PFSK-1 (cell line): ENCODE measurements around the gene TPH1.

Experiments
- FOXP2 ChIP-seq: optimal IDR thresholded peaks from 2 replicates; pipeline ENCODE3; 2011; ENCODE audit warnings: borderline replicate concordance, control low read depth, inconsistent platforms; ENCODE audit not compliant: insufficient read depth; ENCODE audit errors: extremely low read length, extremely low read depth
- POLR2AphosphoS5 ChIP-seq: IDR thresholded peaks from 2 replicates; pipeline ENCODE4 v1.6.1; 2012; ENCODE audit warnings: low read depth, mild to moderate bottlenecking, control low read depth, low read length, moderate library complexity
- SIN3A ChIP-seq: IDR thresholded peaks from 2 replicates; pipeline ENCODE4 v1.6.1; 2012; ENCODE audit warnings: mild to moderate bottlenecking, low read length, moderate library complexity, borderline replicate concordance; ENCODE audit not compliant: insufficient read depth
- TAF1 ChIP-seq: IDR thresholded peaks from 2 replicates; pipeline ENCODE4 v1.6.1; 2012; ENCODE audit warnings: low read length, control low read depth, borderline replicate concordance; ENCODE audit not compliant: insufficient read depth
- TF ChIP-seq, protein P1 (sequence below), 2 experiments: IDR thresholded peaks; 2 replicates each; pipeline versions ENCODE4 v1.6.1 to v1.8.0; 2011 to 2012; ENCODE audit warnings: low read depth in 2 of 2, low read length in 2 of 2, control low read depth in 1 of 2, inconsistent platforms in 1 of 2, mild to moderate bottlenecking in 1 of 2, moderate library complexity in 1 of 2; ENCODE audit not compliant: insufficient read depth in 1 of 2

DNA sequence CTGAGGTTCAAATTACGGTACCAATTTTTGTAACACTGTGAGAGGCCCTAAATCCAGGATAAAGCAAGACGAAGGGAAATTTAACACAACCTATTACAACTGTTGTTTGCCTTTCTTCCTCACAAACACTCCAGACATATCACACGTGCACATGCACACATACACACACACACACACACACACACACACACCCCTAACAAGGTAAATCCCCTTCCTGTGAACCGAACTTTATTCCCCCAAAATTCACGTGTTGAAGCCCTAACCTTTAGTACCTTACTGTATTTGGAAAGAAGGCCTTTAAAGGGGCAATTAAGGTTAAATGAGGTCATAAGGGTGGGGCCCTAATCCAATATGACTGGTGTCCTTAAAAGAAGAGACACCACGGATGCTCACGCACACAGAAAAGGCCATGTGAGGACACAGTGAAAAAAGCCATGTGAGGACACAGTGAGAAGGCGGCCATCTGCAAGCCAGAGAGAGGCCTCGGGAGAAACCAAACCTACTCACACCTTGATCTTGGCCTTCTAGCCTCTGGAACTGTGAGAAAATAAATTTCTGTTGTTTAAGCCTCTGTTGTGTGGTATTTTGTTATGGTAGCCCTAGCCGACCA, 35.0 kb downstream of the TPH1 start:
- TF ChIP-seq FOXP2 (no peak), SIN3A (no peak), TAF1 (no peak), POLR2AphosphoS5 (no peak)
- TF ChIP-seq, protein P1, sequence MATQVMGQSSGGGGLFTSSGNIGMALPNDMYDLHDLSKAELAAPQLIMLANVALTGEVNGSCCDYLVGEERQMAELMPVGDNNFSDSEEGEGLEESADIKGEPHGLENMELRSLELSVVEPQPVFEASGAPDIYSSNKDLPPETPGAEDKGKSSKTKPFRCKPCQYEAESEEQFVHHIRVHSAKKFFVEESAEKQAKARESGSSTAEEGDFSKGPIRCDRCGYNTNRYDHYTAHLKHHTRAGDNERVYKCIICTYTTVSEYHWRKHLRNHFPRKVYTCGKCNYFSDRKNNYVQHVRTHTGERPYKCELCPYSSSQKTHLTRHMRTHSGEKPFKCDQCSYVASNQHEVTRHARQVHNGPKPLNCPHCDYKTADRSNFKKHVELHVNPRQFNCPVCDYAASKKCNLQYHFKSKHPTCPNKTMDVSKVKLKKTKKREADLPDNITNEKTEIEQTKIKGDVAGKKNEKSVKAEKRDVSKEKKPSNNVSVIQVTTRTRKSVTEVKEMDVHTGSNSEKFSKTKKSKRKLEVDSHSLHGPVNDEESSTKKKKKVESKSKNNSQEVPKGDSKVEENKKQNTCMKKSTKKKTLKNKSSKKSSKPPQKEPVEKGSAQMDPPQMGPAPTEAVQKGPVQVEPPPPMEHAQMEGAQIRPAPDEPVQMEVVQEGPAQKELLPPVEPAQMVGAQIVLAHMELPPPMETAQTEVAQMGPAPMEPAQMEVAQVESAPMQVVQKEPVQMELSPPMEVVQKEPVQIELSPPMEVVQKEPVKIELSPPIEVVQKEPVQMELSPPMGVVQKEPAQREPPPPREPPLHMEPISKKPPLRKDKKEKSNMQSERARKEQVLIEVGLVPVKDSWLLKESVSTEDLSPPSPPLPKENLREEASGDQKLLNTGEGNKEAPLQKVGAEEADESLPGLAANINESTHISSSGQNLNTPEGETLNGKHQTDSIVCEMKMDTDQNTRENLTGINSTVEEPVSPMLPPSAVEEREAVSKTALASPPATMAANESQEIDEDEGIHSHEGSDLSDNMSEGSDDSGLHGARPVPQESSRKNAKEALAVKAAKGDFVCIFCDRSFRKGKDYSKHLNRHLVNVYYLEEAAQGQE (IDR thresholded peaks at IDR 0.05; ENCODE audit: insufficient read depth in 1 of 2, low read depth in 2 of 2, low read length in 2 of 2): no peak
